Pancreas (tissue), 10 donors: ENCODE measurements around the gene CFL1. TPM values are rescaled to one million over a fixed set of nuclear protein-coding genes. Genes with fewer than 3 reads are reported as not detected.
A peak's percentile ranks its signal among the peaks of the same experiment; 100 is the strongest.

Experiments
- ATAC-seq, 4 donors: fragments of 200-7000 bp; cut with Tn5 transposase; one replicate each; pipeline versions ENCODE4 v1.8.0 to v1.9.1; 2020; ENCODE audit warnings: mild to moderate bottlenecking in 4 of 4, moderate library complexity in 4 of 4
- DNase-seq, 6 donors: peaks; one replicate each; pipeline ENCODE4 v3.0.0-alpha.2; 2020
- FAIRE-seq: peaks from 2 replicates; lab custom pipeline; 2012; peaks lifted over from hg19 to GRCh38; lab: Jason Lieb, UNC
- H3K27ac ChIP-seq, 4 donors: fragments of 200-600 bp; sonication (generic); 1 replicate in 3 of 4; 2 replicates in 1 of 4; pipeline versions ENCODE4 v1.5.0 to v1.8.0; 2020
- H3K27me3 ChIP-seq, 4 donors: fragments of 200-600 bp; one replicate each; pipeline ENCODE4 v1.8.0; 2021
- H3K36me3 ChIP-seq, 3 donors: fragments of 200-600 bp; sonication (generic) in 1 of 3; one replicate each; pipeline versions ENCODE4 v1.5.0 to v1.8.0; 2020 to 2021
- H3K4me1 ChIP-seq, 3 donors: fragments of 200-600 bp; one replicate each; pipeline ENCODE4 v1.8.0; 2021
- H3K4me3 ChIP-seq, 4 donors: fragments of 200-600 bp; sonication (generic) in 2 of 4; one replicate each; pipeline versions ENCODE4 v1.5.0 to v1.8.0; 2020 to 2021
- H3K9me3 ChIP-seq, 4 donors: fragments of 200-600 bp; one replicate each; pipeline ENCODE4 v1.8.0; 2021
- WGBS, 2 donors: extraction: QIAGEN DNeasy Blood & Tissue Kit; methylation state at CpG; one replicate each; pipeline ENCODE4 v1.1.7; 2013; 5-methylcytosine and 5-hydroxymethylcytosine counted together
- intact Hi-C, 3 donors: fragments of 100-400 bp; cut with DNase I; formaldehyde crosslinking; loops; one replicate each; pipeline versions ENCODE4 v1.11.1 to v1.14.2; 2022
- polyA plus RNA-seq, 2 donors: library from polyadenylated mRNA; stranded (reverse); fragments of 200-250 nt; gene quantifications; one replicate each; pipeline ENCODE4 v1.2.3, GENCODE V29; 2013
- total RNA-seq, 6 donors: library from RNA; stranded (reverse); fragmentation: NEBNext Ultra II Directional in 4 of 6; extraction: Animal tissue kit (Norgen Biotek cat#: 25700) in 4 of 6; gene quantifications; one replicate each; pipeline versions ENCODE4 v1.2.1 to v1.2.4, GENCODE V29; 2021 to 2023
- TF ChIP-seq, protein P1 (sequence below), 4 donors: fragments of 200-600 bp; sonication (generic) in 3 of 4; IDR thresholded peaks; one replicate each; pipeline versions ENCODE4 v1.5.0 to v1.8.0; 2021; ENCODE audit warnings: antibody characterized with exemption in 4 of 4
- donor health status: healthy with polysubstance abuse.
- donor health status: DM: no; HTN: no; CAD: no; lungs with moderate emphysema.
- donor health status: DM: no; HTN: no; CAD: no.
- donor health status: control.
- donor health status: control.
- donor health status: Bipolar disorder and iron deficiency.
- donor health status: DM: yes; HTN: yes; CAD: no.
- donor health status: DM: no; HTN: no; CAD: no.
- donor health status: DM: no; HTN: no; CAD: no.
- donor health status: DM: yes; HTN: yes; CAD: no.

CFL1 gene
- total and polyA plus RNA-seq, 8 donors = 87.8 to 311 (median 163) TPM

DNA sequence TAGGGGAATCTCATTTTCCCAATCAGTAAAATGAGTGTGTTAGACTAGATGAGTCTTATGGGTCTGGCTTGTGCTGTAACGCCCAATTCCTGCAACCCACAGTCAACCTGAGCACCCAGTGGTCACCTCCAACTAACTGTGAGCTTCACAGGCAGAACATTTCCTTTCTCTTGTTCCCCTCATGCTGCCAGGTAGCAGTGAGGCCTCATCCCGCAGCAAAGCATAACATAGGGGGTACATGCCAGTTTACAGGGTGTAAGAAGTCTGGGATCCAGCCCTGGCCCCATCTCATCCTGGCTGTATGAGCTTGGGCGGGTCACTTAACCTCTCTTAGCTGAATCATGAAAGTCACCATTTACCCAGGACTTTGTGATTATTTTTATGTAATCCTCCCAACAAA is 10.9 kb upstream of the CFL1 start:
- no peak overlapping the region for H3K4me3 ChIP-seq
- H3K9me3 ChIP-seq = no peaks in the 10 kb centered on the region
- ATAC-seq = no peak
- 82 to 93% methylated on average over 3 of the region's 3 CpGs for WGBS, 2 donors
- intact Hi-C loops = no loop called here
- TF ChIP-seq, protein P1, sequence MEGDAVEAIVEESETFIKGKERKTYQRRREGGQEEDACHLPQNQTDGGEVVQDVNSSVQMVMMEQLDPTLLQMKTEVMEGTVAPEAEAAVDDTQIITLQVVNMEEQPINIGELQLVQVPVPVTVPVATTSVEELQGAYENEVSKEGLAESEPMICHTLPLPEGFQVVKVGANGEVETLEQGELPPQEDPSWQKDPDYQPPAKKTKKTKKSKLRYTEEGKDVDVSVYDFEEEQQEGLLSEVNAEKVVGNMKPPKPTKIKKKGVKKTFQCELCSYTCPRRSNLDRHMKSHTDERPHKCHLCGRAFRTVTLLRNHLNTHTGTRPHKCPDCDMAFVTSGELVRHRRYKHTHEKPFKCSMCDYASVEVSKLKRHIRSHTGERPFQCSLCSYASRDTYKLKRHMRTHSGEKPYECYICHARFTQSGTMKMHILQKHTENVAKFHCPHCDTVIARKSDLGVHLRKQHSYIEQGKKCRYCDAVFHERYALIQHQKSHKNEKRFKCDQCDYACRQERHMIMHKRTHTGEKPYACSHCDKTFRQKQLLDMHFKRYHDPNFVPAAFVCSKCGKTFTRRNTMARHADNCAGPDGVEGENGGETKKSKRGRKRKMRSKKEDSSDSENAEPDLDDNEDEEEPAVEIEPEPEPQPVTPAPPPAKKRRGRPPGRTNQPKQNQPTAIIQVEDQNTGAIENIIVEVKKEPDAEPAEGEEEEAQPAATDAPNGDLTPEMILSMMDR (IDR thresholded peaks at IDR 0.05) = no peak
- no peaks in the 10 kb centered on the region for H3K4me1 ChIP-seq
- H3K27me3 ChIP-seq = no peaks in the 10 kb centered on the region
- no peak overlapping the region for H3K27ac ChIP-seq
- DNase-seq = no peak
- H3K36me3 ChIP-seq = peaks cover 0 to 23% (median 9%) of the 10 kb centered on the region in 3 donors
- FAIRE-seq = no peak

DNA sequence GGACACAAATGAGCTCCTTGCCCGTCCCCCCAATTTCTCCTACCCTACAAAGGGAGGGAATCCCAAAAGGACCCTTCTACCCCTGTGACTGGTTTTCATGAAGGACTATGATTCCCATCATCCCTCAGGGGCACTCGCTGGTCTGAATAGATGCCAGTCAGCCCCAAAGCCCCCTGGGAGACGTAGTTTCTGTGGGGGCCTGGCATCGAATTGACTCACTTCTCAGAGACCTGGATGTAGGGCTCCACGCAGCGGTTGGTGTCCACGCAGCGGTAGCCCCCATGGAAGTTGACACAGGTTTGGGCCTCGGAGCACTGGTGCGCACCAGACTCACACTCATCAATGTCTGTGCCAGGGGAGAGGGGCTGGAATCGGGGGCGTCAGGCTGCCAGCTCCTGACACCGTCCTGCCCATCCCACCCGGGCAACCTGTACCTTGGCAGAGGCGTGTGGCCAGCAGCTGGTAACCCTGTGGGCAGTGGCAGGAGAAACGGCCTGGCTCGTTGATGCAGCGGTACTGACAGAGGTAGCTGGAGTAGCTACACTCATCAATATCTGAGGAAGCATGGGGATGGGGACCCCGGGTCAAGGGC is 10.2 kb upstream of the CFL1 start:
- TF ChIP-seq, protein P1 (IDR thresholded peaks at IDR 0.05) = no peak
- no peaks in the 10 kb centered on the region for H3K9me3 ChIP-seq
- ATAC-seq (peak in 2 of 4 donors; percentile 11 to 26), DNase-seq (peak in 2 of 6 donors; percentile 33 to 70), FAIRE-seq (no peak)
- peaks cover 0 to 27% (median 13%) of the 10 kb centered on the region in 3 donors for H3K36me3 ChIP-seq
- no peak overlapping the region for H3K4me3 ChIP-seq
- H3K27me3 ChIP-seq = no peaks in the 10 kb centered on the region
- intact Hi-C loops = no loop called here
- H3K27ac ChIP-seq = no peak overlapping the region
- no peaks in the 10 kb centered on the region for H3K4me1 ChIP-seq
- 83 to 84% methylated on average over 19 of the region's 19 CpGs for WGBS, 2 donors

DNA sequence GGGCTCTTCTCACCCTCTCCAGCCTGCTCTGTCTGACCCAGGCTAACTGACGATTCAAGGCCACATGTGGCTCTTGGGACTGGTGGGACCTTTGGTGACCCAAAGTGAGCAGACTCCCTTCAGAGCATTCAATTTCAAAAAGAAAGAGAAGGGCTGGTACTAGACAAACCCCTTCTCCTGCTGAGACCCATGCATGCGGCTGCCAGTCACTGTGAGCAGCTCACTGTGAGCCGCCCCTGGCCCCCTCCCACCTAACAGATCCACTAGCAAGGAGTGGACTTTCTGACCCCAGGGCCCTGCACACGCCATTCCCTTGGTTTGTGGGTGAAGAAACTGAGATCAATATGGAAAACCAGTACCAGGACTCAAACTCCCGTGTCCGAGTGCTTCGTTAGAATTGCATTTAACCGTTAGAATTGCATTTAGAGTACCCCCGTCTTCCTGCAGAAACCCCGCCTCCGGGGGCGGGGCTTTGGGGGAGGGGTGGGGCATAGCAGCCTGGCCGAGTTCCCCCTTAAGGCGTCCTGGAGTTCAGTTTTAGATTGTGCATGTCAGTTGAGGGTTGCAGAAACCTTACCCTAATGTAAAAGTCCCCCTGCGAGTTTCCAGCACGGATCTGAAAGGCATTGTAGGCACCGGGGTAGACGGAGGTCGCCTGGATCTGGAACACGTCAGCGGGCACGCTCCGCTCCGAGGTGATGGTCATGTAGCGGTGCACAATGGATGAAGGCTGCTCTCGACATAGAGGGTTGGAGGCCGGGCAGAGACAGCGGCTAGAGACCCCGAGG is 9.5 kb upstream of the CFL1 start:
- FAIRE-seq (no peak), DNase-seq (peak in 1 of 6 donors; percentile 62), ATAC-seq (no peak)
- H3K27ac ChIP-seq = no peak overlapping the region
- intact Hi-C loops = no loop called here
- no peaks in the 10 kb centered on the region for H3K4me1 ChIP-seq
- no peaks in the 10 kb centered on the region for H3K9me3 ChIP-seq
- peaks cover 0 to 27% (median 13%) of the 10 kb centered on the region in 3 donors for H3K36me3 ChIP-seq
- TF ChIP-seq, protein P1 (IDR thresholded peaks at IDR 0.05) = no peak
- WGBS, 2 donors = 76 to 78% methylated on average over 29 of the region's 29 CpGs
- no peaks in the 10 kb centered on the region for H3K27me3 ChIP-seq
- no peak overlapping the region for H3K4me3 ChIP-seq

DNA sequence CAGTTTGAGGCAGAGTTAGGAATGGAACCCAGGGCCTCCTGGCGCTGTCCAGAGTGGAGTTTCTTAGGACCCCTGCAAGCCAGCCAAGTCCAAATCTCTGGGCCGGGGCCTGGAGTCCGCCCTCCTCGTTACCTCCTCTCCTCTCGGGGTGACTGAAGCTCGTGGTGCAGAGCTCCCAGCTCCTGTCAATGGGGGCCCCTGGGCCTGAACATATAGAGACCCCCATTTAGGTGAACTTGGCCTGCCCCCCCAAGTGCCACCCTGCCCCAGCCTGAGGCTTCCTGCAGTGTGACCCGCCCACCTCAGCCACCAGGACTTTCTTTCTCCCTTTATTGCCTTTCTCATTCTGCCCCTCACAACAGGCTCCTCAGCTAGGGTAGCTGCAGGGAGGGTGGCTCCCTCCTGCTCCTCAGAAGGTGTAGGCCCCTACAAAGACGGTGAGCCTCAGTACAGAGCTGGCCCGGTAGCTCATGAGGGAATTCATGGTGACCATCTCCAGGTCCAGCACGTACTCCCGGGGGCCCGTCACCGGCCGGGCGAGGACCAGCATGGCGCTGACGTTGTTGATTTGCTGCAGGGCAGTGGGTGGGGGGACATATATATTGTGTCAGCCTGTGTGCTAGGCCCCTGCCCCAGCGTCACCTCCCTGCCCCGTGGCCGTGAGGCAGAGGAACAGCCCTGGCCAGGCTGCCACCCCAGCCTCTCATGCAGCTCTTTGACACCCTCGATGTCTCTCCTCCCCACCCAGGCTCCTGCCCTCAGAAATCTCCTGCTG is 8.7 kb upstream of the CFL1 start:
- Histone ChIP-seq H3K36me3 (peaks cover 0 to 27% (median 13%) of the 10 kb centered on the region in 3 donors), H3K4me3 (no peak overlapping the region), H3K27ac (no peak overlapping the region), H3K4me1 (peaks cover 0 to 3% (median 0%) of the 10 kb centered on the region in 3 donors), H3K27me3 (no peaks in the 10 kb centered on the region), H3K9me3 (no peaks in the 10 kb centered on the region)
- DNase-seq (peak in 3 of 6 donors; percentile 14 to 61 (median 57)), FAIRE-seq (no peak), ATAC-seq (no peak)
- TF ChIP-seq, protein P1 (IDR thresholded peaks at IDR 0.05) = no peak
- 91 to 92% methylated on average over 21 of the region's 21 CpGs for WGBS, 2 donors
- intact Hi-C loops = no loop called here
